ENCODE data around the gene PCK1. TPM values are rescaled to one million over a fixed set of nuclear protein-coding genes. Genes with fewer than 3 reads are reported as not detected.
"Not testable (repeated sequence)": the region's sequence is repeated elsewhere in the genome, so short reads cannot be mapped to it uniquely, and the experiment has no call there.

The PCK1 gene
- total and polyA plus RNA-seq, 2 experiments from 2014 or later, result not detected

GRCh38 chr20:57511709-57512108 is 49.2 kb upstream of the PCK1 start:
- H3K4me3 Mint-ChIP-seq; H3K4me2 ChIP-seq; H3K9me2 ChIP-seq (ENCODE audit: insufficient read depth); H3K36me3 Mint-ChIP-seq (ENCODE audit: low read depth); H3K4me1 ChIP-seq (ENCODE audit: insufficient read depth); DNase-seq (ENCODE audit: low spot score); H3K36me3 ChIP-seq (ENCODE audit: insufficient read depth); H3K27me3 ChIP-seq (ENCODE audit: insufficient read depth); H3K27me3 Mint-ChIP-seq (ENCODE audit: insufficient read depth, low read depth, poor library complexity); H3K27ac Mint-ChIP-seq; H3F3A ChIP-seq (replicated peaks; ENCODE audit: low read depth); H4K20me1 ChIP-seq (replicated peaks; ENCODE audit: insufficient read depth); H3K4me3 ChIP-seq; H3K79me2 ChIP-seq (replicated peaks; ENCODE audit: insufficient read depth); H2AFZ ChIP-seq; H3K9me3 Mint-ChIP-seq; ATAC-seq; H3K27ac ChIP-seq (ENCODE audit: low read depth): not testable (repeated sequence)
- H3K4me1 Mint-ChIP-seq, result peaks cover 23% of the 10 kb centered on the region

- DNase-seq (ENCODE audit: low spot score), result no peak
- no peak overlapping the region for H3K27ac ChIP-seq (ENCODE audit: low read depth)
- no peak overlapping the region for H3K4me3 ChIP-seq
- 0 out of 2 replicates have a peak, but pooled peaks cover 1% of the 10 kb centered on the region for H3K9me2 ChIP-seq (ENCODE audit: insufficient read depth)
- no peaks in the 10 kb centered on the region for H3K79me2 ChIP-seq (replicated peaks; ENCODE audit: insufficient read depth)
- no peak overlapping the region for H3K4me2 ChIP-seq
- Mint-ChIP-seq H3K4me3 (no peak overlapping the region), H3K4me1 (peaks cover 23% of the 10 kb centered on the region), H3K36me3 (ENCODE audit: low read depth) (no peaks in the 10 kb centered on the region), H3K27me3 (ENCODE audit: insufficient read depth, low read depth, poor library complexity) (peaks cover 1% of the 10 kb centered on the region), H3K27ac (no peak overlapping the region), H3K9me3 (no peaks in the 10 kb centered on the region)
- H3K27me3 ChIP-seq (ENCODE audit: insufficient read depth), result no peaks in the 10 kb centered on the region
- ATAC-seq, result no peak
- H4K20me1 ChIP-seq (replicated peaks; ENCODE audit: insufficient read depth), result no peaks in the 10 kb centered on the region
- no peak overlapping the region for H2AFZ ChIP-seq
- H3K36me3 ChIP-seq (ENCODE audit: insufficient read depth), result no peaks in the 10 kb centered on the region
- H3F3A ChIP-seq (replicated peaks; ENCODE audit: low read depth), result no peaks in the 10 kb centered on the region
- peaks cover 9% of the 10 kb centered on the region for H3K4me1 ChIP-seq (ENCODE audit: insufficient read depth)
- no peak for TF ChIP-seq NANOG (IDR thresholded peaks at IDR 0.05; ENCODE audit: borderline replicate concordance)
- TF ChIP-seq EZH2phosphoT487 (IDR thresholded peaks at IDR 0.05; ENCODE audit: unreplicated experiment), result no peak
- TF ChIP-seq CREB1 (CRISPR knock-in tag; IDR thresholded peaks at IDR 0.05; ENCODE audit: low read depth), result no peak
- no peak for TF ChIP-seq ETS1 (IDR thresholded peaks at IDR 0.05)
- no peak for TF ChIP-seq ZNF331 (CRISPR knock-in tag; IDR thresholded peaks at IDR 0.05; ENCODE audit: low read depth)
- TF ChIP-seq STAT1 (IDR thresholded peaks at IDR 0.05; ENCODE audit: unreplicated experiment), result no peak
- no peak for TF ChIP-seq EZH2 (IDR thresholded peaks at IDR 0.05; ENCODE audit: low read depth, unreplicated experiment)
- TF ChIP-seq POLR2AphosphoS5 (IDR thresholded peaks at IDR 0.05; ENCODE audit: low read depth), result no peak
- no peak for TF ChIP-seq REST (IDR thresholded peaks at IDR 0.05; ENCODE audit: unreplicated experiment)
- no peak for TF ChIP-seq JUNB (IDR thresholded peaks at IDR 0.05; ENCODE audit: unreplicated experiment)
- no peak for TF ChIP-seq ZNF114 (CRISPR knock-in tag; IDR thresholded peaks at IDR 0.05)
- no peak for TF ChIP-seq ZNF462 (CRISPR knock-in tag; IDR thresholded peaks at IDR 0.05)
These were observed 48.5 kb upstream of the PCK1 start for GRCh38 chr20:57512432-57512831.
